HG02885 (cell line): ENCODE results near the gene RASA3.

Source experiments
- ATAC-seq: cut with Tn5 transposase; IDR thresholded peaks from one replicate; pipeline ENCODE4 v1.9.1; 2021; ENCODE audit warnings: mild to moderate bottlenecking; ENCODE audit not compliant: unreplicated experiment, poor library complexity

The RASA3 gene

GRCh38 chr13:113947311-113948033 lies 185.0 kb downstream of the RASA3 start:
- ATAC-seq: no peak

GRCh38 chr13:113946409-113947181 lies 185.8 kb downstream of the RASA3 start:
- ATAC-seq: no peak

GRCh38 chr13:113945857-113946408 lies 186.5 kb downstream of the RASA3 start:
- ATAC-seq: no peak

- no peak for ATAC-seq
Observed at GRCh38 chr13:113943821-113944565, 188.4 kb downstream of the RASA3 start.

GRCh38 chr13:113942591-113943103 lies 189.8 kb downstream of the RASA3 start:
- no peak for ATAC-seq

- no peak for ATAC-seq
Observed at GRCh38 chr13:113941571-113942191, 190.7 kb downstream of the RASA3 start.

- ATAC-seq: no peak
Observed at GRCh38 chr13:113939944-113940297, 192.5 kb downstream of the RASA3 start.

- no peak for ATAC-seq
Observed at GRCh38 chr13:113939129-113939943, 193.1 kb downstream of the RASA3 start.

GRCh38 chr13:113938716-113939115 lies 193.7 kb downstream of the RASA3 start:
- ATAC-seq: no peak

GRCh38 chr13:113938246-113938645 lies 194.2 kb downstream of the RASA3 start:
- ATAC-seq: no peak

GRCh38 chr13:113937527-113938180 lies 194.8 kb downstream of the RASA3 start:
- ATAC-seq: no peak

GRCh38 chr13:113937073-113937472 lies 195.3 kb downstream of the RASA3 start:
- no peak for ATAC-seq

- ATAC-seq: no peak
Observed at GRCh38 chr13:113936166-113936965, 196.1 kb downstream of the RASA3 start.

- no peak for ATAC-seq
Observed at GRCh38 chr13:113935001-113935844, 197.2 kb downstream of the RASA3 start.

- ATAC-seq: no peak
Observed at GRCh38 chr13:113934576-113934975, 197.8 kb downstream of the RASA3 start.

GRCh38 chr13:113933901-113934300 lies 198.5 kb downstream of the RASA3 start:
- no peak for ATAC-seq

- ATAC-seq: no peak
Observed at GRCh38 chr13:113931841-113932459, 200.5 kb downstream of the RASA3 start.
